ENCODE results near the gene RNF11. TPM values are rescaled to one million over a fixed set of nuclear protein-coding genes. Genes with fewer than 3 reads are reported as not detected.

Gene RNF11
- total RNA-seq, 1 donor = 199 TPM

- no peak for DNase-seq (ENCODE audit: insufficient read length, low spot score, missing footprints)
- TF ChIP-seq CTCF (IDR thresholded peaks at IDR 0.05; ENCODE audit: extremely low read depth, low read depth, low read length) = no peak
- Histone ChIP-seq H4K20me1 (ENCODE audit: insufficient read depth, low read length) (no peaks in the 10 kb centered on the region), H3K4me3 (ENCODE audit: insufficient read depth, low read length) (no peak overlapping the region), H3K36me3 (ENCODE audit: insufficient read depth, low read length) (no peaks in the 10 kb centered on the region), H2AFZ (ENCODE audit: low read length) (no peak overlapping the region), H3K79me2 (ENCODE audit: insufficient read depth, low read length) (no peaks in the 10 kb centered on the region), H3K27ac (ENCODE audit: low read depth, low read length) (no peak overlapping the region), H3K4me2 (ENCODE audit: insufficient read depth, low read length) (no peak overlapping the region), H3K9me3 (ENCODE audit: low read depth, low read length) (no peaks in the 10 kb centered on the region), H3K27me3 (ENCODE audit: insufficient read depth, low read length) (no peaks in the 10 kb centered on the region), H3K4me1 (ENCODE audit: insufficient read depth, low read length) (peaks cover 3% of the 10 kb centered on the region)
Observed at GRCh38 chr1:51299981-51300670, 64.1 kb downstream of the RNF11 start.

GRCh38 chr1:51301152-51301843, 65.2 kb downstream of the RNF11 start:
- Histone ChIP-seq H3K27me3 (ENCODE audit: insufficient read depth, low read length) (no peaks in the 10 kb centered on the region), H3K4me3 (ENCODE audit: insufficient read depth, low read length) (no peak overlapping the region), H4K20me1 (ENCODE audit: insufficient read depth, low read length) (no peaks in the 10 kb centered on the region), H3K27ac (ENCODE audit: low read depth, low read length) (no peak overlapping the region), H2AFZ (ENCODE audit: low read length) (no peak overlapping the region), H3K4me2 (ENCODE audit: insufficient read depth, low read length) (no peak overlapping the region), H3K79me2 (ENCODE audit: insufficient read depth, low read length) (no peaks in the 10 kb centered on the region), H3K9me3 (ENCODE audit: low read depth, low read length) (no peaks in the 10 kb centered on the region), H3K36me3 (ENCODE audit: insufficient read depth, low read length) (no peaks in the 10 kb centered on the region), H3K4me1 (ENCODE audit: insufficient read depth, low read length) (peaks cover 3% of the 10 kb centered on the region)
- TF ChIP-seq CTCF (IDR thresholded peaks at IDR 0.05; ENCODE audit: extremely low read depth, low read depth, low read length) = no peak
- DNase-seq (ENCODE audit: insufficient read length, low spot score, missing footprints) = no peak

GRCh38 chr1:51301844-51302162, 65.7 kb downstream of the RNF11 start:
- Histone ChIP-seq H3K79me2 (ENCODE audit: insufficient read depth, low read length) (no peaks in the 10 kb centered on the region), H4K20me1 (ENCODE audit: insufficient read depth, low read length) (no peaks in the 10 kb centered on the region), H3K36me3 (ENCODE audit: insufficient read depth, low read length) (no peaks in the 10 kb centered on the region), H3K4me3 (ENCODE audit: insufficient read depth, low read length) (no peak overlapping the region), H3K9me3 (ENCODE audit: low read depth, low read length) (no peaks in the 10 kb centered on the region), H3K4me1 (ENCODE audit: insufficient read depth, low read length) (no peaks in the 10 kb centered on the region), H3K27me3 (ENCODE audit: insufficient read depth, low read length) (no peaks in the 10 kb centered on the region), H3K4me2 (ENCODE audit: insufficient read depth, low read length) (no peak overlapping the region), H2AFZ (ENCODE audit: low read length) (no peak overlapping the region), H3K27ac (ENCODE audit: low read depth, low read length) (no peak overlapping the region)
- no peak for DNase-seq (ENCODE audit: insufficient read length, low spot score, missing footprints)
- no peak for TF ChIP-seq CTCF (IDR thresholded peaks at IDR 0.05; ENCODE audit: extremely low read depth, low read depth, low read length)

- Histone ChIP-seq H3K79me2 (ENCODE audit: insufficient read depth, low read length) (no peaks in the 10 kb centered on the region), H4K20me1 (ENCODE audit: insufficient read depth, low read length) (no peaks in the 10 kb centered on the region), H3K4me1 (ENCODE audit: insufficient read depth, low read length) (no peaks in the 10 kb centered on the region), H3K4me2 (ENCODE audit: insufficient read depth, low read length) (no peak overlapping the region), H3K4me3 (ENCODE audit: insufficient read depth, low read length) (no peak overlapping the region), H3K27ac (ENCODE audit: low read depth, low read length) (no peak overlapping the region), H3K36me3 (ENCODE audit: insufficient read depth, low read length) (no peaks in the 10 kb centered on the region), H3K9me3 (ENCODE audit: low read depth, low read length) (no peaks in the 10 kb centered on the region), H2AFZ (ENCODE audit: low read length) (no peak overlapping the region), H3K27me3 (ENCODE audit: insufficient read depth, low read length) (no peaks in the 10 kb centered on the region)
- TF ChIP-seq CTCF (IDR thresholded peaks at IDR 0.05; ENCODE audit: extremely low read depth, low read depth, low read length) = no peak
- no peak for DNase-seq (ENCODE audit: insufficient read length, low spot score, missing footprints)
Observed at GRCh38 chr1:51302270-51302669, 66.2 kb downstream of the RNF11 start.

Measured in osteoblast (primary cell).